ENCODE results near the gene HMX3. TPM values are rescaled to one million over a fixed set of nuclear protein-coding genes. Genes with fewer than 3 reads are reported as not detected.

The HMX3 gene
- total RNA-seq, 1 experiment from 2014 or later = not detected

- H4K20me1 ChIP-seq (ENCODE audit: control insufficient read depth, insufficient read depth, insufficient read length) = no peaks in the 10 kb centered on the region
- no peak within 1 kb of the TSS for H3K56ac ChIP-seq (ENCODE audit: insufficient read length, low read depth, low read length)
Observed at GRCh38 chr10:123154092-123154710, 18.4 kb downstream of the HMX3 start, which contains the start of gene BUB3. Gene BUB3 (plus strand): TSS chr10:123154402. CDS start chr10:123154918, 516 bp downstream.

More at GRCh38 chr10:123154092-123154710, 18.4 kb downstream of the HMX3 start, which contains the start of gene BUB3:
- Histone ChIP-seq H2AFZ (ENCODE audit: low read length) (no peak within 1 kb of the TSS), H3K79me2 (ENCODE audit: insufficient read depth, low read length) (peaks cover 24% of the 10 kb centered on the region; the same call in 1 of the 2 replicates), H3K79me1 (ENCODE audit: insufficient read depth, low read depth, low read length, poor library complexity, severe bottlenecking) (no peaks in the 10 kb centered on the region), H3K27me3 (ENCODE audit: insufficient read depth, low read length) (peaks cover 14% of the 10 kb centered on the region; the same call in 1 of the 2 replicates), H2BK12ac (ENCODE audit: insufficient read length, low read depth, low read length) (no peak within 1 kb of the TSS), H4K5ac (ENCODE audit: insufficient read length, low read depth, low read length) (no peak within 1 kb of the TSS), H3T11ph (ENCODE audit: low read length) (no peak within 1 kb of the TSS), H2AK5ac (ENCODE audit: insufficient read length, low read length) (no peak within 1 kb of the TSS), H3K9ac (ENCODE audit: extremely low read depth, insufficient read length, low read length) (peak within 1 kb of the TSS; percentile 80), H3K27ac (ENCODE audit: insufficient read length, low read depth, low read length) (no peak within 1 kb of the TSS), H3K4me2 (ENCODE audit: insufficient read depth, insufficient read length, low read length) (peak within 1 kb of the TSS; percentile 95), H2BK120ac (ENCODE audit: low read depth, low read length, poor library complexity, severe bottlenecking) (no peak within 1 kb of the TSS), H3K18ac (ENCODE audit: insufficient read length, low read depth, low read length) (peak within 1 kb of the TSS; percentile 71), H2BK20ac (ENCODE audit: low read depth, low read length, poor library complexity, severe bottlenecking) (no peak within 1 kb of the TSS), H2BK5ac (ENCODE audit: insufficient read length, low read length) (no peak within 1 kb of the TSS), H3K4ac (ENCODE audit: low read depth, low read length) (no peak within 1 kb of the TSS; the same call in 1 of the 2 replicates), H4K8ac (replicated peaks; ENCODE audit: insufficient read length, low read depth, low read length) (no peak within 1 kb of the TSS), H2BK15ac (ENCODE audit: low read depth, low read length) (no peak within 1 kb of the TSS), H3K23ac (ENCODE audit: insufficient read length, low read depth, low read length) (no peak within 1 kb of the TSS), H3K4me1 (ENCODE audit: insufficient read depth, low read length) (peaks cover 10% of the 10 kb centered on the region; the same call in 1 of the 2 replicates), H4K91ac (ENCODE audit: insufficient read length, low read depth, low read length) (no peak within 1 kb of the TSS), H3K23me2 (ENCODE audit: insufficient read length, low read depth, low read length, poor library complexity, severe bottlenecking) (peaks cover 18% of the 10 kb centered on the region), H3K14ac (ENCODE audit: insufficient read depth, low read length) (peak within 1 kb of the TSS; percentile 86), H3K9me3 (ENCODE audit: control insufficient read depth, low read depth, low read length) (no peaks in the 10 kb centered on the region)
- Mint-ChIP-seq H3K27me3 (ENCODE audit: low read depth) (peaks cover 45% of the 10 kb centered on the region), H3K4me3 (peak within 1 kb of the TSS; percentile 98 to 100), H3K27ac (peak within 1 kb of the TSS; percentile 93 to 99 (median 99)), H3K4me1 (peaks cover 51 to 62% of the 10 kb centered on the region in 2 experiments), H3K9me3 (peaks cover 0 to 2% of the 10 kb centered on the region in 2 experiments; a peak in 2 of 5 replicates), H3K36me3 (ENCODE audit: insufficient read depth in 1 of 3, low read depth in 3 of 3) (peaks cover 38 to 41% (median 41%) of the 10 kb centered on the region in 3 experiments)
- TF ChIP-seq, protein P1, sequence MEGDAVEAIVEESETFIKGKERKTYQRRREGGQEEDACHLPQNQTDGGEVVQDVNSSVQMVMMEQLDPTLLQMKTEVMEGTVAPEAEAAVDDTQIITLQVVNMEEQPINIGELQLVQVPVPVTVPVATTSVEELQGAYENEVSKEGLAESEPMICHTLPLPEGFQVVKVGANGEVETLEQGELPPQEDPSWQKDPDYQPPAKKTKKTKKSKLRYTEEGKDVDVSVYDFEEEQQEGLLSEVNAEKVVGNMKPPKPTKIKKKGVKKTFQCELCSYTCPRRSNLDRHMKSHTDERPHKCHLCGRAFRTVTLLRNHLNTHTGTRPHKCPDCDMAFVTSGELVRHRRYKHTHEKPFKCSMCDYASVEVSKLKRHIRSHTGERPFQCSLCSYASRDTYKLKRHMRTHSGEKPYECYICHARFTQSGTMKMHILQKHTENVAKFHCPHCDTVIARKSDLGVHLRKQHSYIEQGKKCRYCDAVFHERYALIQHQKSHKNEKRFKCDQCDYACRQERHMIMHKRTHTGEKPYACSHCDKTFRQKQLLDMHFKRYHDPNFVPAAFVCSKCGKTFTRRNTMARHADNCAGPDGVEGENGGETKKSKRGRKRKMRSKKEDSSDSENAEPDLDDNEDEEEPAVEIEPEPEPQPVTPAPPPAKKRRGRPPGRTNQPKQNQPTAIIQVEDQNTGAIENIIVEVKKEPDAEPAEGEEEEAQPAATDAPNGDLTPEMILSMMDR (conservative IDR thresholded peaks at IDR 0.05) = no peak
- WGBS (ENCODE audit: extremely low coverage, insufficient read length, low lambda C conversion rate) = no CpG with 5 or more reads among the region's 50 CpGs
- DNase-seq = peak; percentile 100
